ENCODE data around the gene HYPK. TPM values are rescaled to one million over a fixed set of nuclear protein-coding genes. Genes with fewer than 3 reads are reported as not detected.

Gene HYPK
- 12.3 TPM for total RNA-seq
- long read RNA-seq, full-length matches to known transcripts = 78 of 78 reads
- long read RNA-seq, partial matches to known transcripts = 0 of 78 reads
- long read RNA-seq, other reads (novel, unspliced or antisense) = 0 of 78 reads

GRCh38 chr15:43800286-43801141 is at the start of gene HYPK:
Gene HYPK, plus strand, starts transcription at chr15:43800599. Its CDS starts 24 bp downstream, at chr15:43800623.
- ATAC-seq = peak; percentile 92
- intact Hi-C loops (cut with micrococcal nuclease) = no loop called here
- peak; percentile 96 for DNase-seq

- intact Hi-C loops (cut with micrococcal nuclease) = no loop called here
- DNase-seq = no peak
- no peak for ATAC-seq
Observed at GRCh38 chr15:43751885-43752284, 48.5 kb upstream of the HYPK start.

GRCh38 chr15:43762824-43763223 is 37.6 kb upstream of the HYPK start:
- no peak for ATAC-seq

GRCh38 chr15:43763819-43764446 is 36.5 kb upstream of the HYPK start:
- intact Hi-C loops (cut with micrococcal nuclease) = no loop called here
- no peak for ATAC-seq
- DNase-seq = no peak

More at GRCh38 chr15:43762824-43763223, 37.6 kb upstream of the HYPK start:
- intact Hi-C loops (cut with micrococcal nuclease) = no loop called here
- DNase-seq = no peak

GRCh38 chr15:43769584-43770228 is 30.7 kb upstream of the HYPK start:
- ATAC-seq (peak; percentile 59), DNase-seq (peak; percentile 55)
- intact Hi-C loops (cut with micrococcal nuclease) = no loop called here

GRCh38 chr15:43771816-43772215 is 28.6 kb upstream of the HYPK start:
- no peak for DNase-seq
- intact Hi-C loops (cut with micrococcal nuclease) = no loop called here
- ATAC-seq = peak; percentile 34

GRCh38 chr15:43772624-43773023 is 27.8 kb upstream of the HYPK start:
- ATAC-seq = no peak
- intact Hi-C loops (cut with micrococcal nuclease) = no loop called here
- DNase-seq = no peak

- intact Hi-C loops (cut with micrococcal nuclease) = no loop called here
- ATAC-seq (no peak), DNase-seq (no peak)
Observed at GRCh38 chr15:43774062-43774461, 26.3 kb upstream of the HYPK start.

- DNase-seq (no peak), ATAC-seq (peak; percentile 18)
- intact Hi-C loops (cut with micrococcal nuclease) = no loop called here
Observed at GRCh38 chr15:43775411-43775965, 24.9 kb upstream of the HYPK start.

GRCh38 chr15:43776101-43776717 is 24.2 kb upstream of the HYPK start:
- no peak for ATAC-seq
- DNase-seq = peak; percentile 43
- intact Hi-C loops (cut with micrococcal nuclease) = no loop called here

- intact Hi-C loops (cut with micrococcal nuclease) = no loop called here
- peak; percentile 87 for DNase-seq
Observed at GRCh38 chr15:43776718-43777266, 23.6 kb upstream of the HYPK start, which contains the start of gene ELL3. Gene ELL3, minus strand, starts transcription at chr15:43776966. Its CDS starts 65 bp downstream, at chr15:43776901.

GRCh38 chr15:43777267-43777914 is 23.0 kb upstream of the HYPK start:
- DNase-seq (peak; percentile 81), ATAC-seq (peak; percentile 84)
- intact Hi-C loops (cut with micrococcal nuclease) = no loop called here

More at GRCh38 chr15:43776718-43777266, 23.6 kb upstream of the HYPK start, which contains the start of gene ELL3:
- peak; percentile 92 for ATAC-seq

GRCh38 chr15:43779016-43779415 is 21.4 kb upstream of the HYPK start:
- intact Hi-C loops (cut with micrococcal nuclease) = no loop called here
- DNase-seq = no peak
- ATAC-seq = no peak

- intact Hi-C loops (cut with micrococcal nuclease) = no loop called here
- ATAC-seq = no peak
- DNase-seq = no peak
Observed at GRCh38 chr15:43789409-43789808, 11.0 kb upstream of the HYPK start.

GRCh38 chr15:43791993-43792760 is 8.2 kb upstream of the HYPK start, which contains the start of gene SERF2:
Gene SERF2, plus strand, starts transcription at chr15:43792320. Its CDS starts 57 bp downstream, at chr15:43792377.
- intact Hi-C loops (cut with micrococcal nuclease) = no loop called here
- ATAC-seq (peak; percentile 96), DNase-seq (peak; percentile 100)

- ATAC-seq = peak; percentile 8
- peak; percentile 61 for DNase-seq
- intact Hi-C loops (cut with micrococcal nuclease) = no loop called here
Observed at GRCh38 chr15:43792761-43793476, 7.5 kb upstream of the HYPK start.

GRCh38 chr15:43793647-43794046 is 6.8 kb upstream of the HYPK start:
- intact Hi-C loops (cut with micrococcal nuclease) = no loop called here

More at GRCh38 chr15:43793647-43794046, 6.8 kb upstream of the HYPK start:
- no peak for ATAC-seq
- DNase-seq = no peak
